H1 (cell line): ENCODE results near the gene KBTBD2. TPM values are rescaled to one million over a fixed set of nuclear protein-coding genes. Genes with fewer than 3 reads are reported as not detected.

Source experiments
- CTCF ChIA-PET: fragments of 300-600 bp; sonication (Branson Sonifier 250); formaldehyde crosslinking; loops from one replicate; lab custom pipeline; 2021; ENCODE audit not compliant: partially characterized antibody; lab: Charles Lee
- POLR2A ChIA-PET: fragments of 300-600 bp; sonication (Branson Sonifier 250); formaldehyde crosslinking; loops from one replicate; lab custom pipeline; 2021; ENCODE audit warnings: inconsistent platforms; ENCODE audit not compliant: partially characterized antibody; lab: Charles Lee
- DNase-seq, 2 experiments: peaks; one replicate each; pipeline versions ENCODE4 v3.0.0 to v3.0.0-alpha.2; 2010 to 2022; ENCODE audit warnings: low spot score in 2 of 2, low read depth in 1 of 2, mixed read lengths in 1 of 2
- FAIRE-seq: peaks from 2 replicates; lab custom pipeline; 2011; peaks lifted over from hg19 to GRCh38; lab: Jason Lieb, UNC
- H2AFZ ChIP-seq: 2 replicates; pipeline ENCODE4 v1.8.1; 2012; ENCODE audit warnings: low read length, inconsistent platforms
- H2AK5ac ChIP-seq: 2 replicates; pipeline ENCODE4 v1.6.1; 2013; ENCODE audit warnings: low read depth, low read length
- H2BK120ac ChIP-seq: replicated peaks from 2 replicates; pipeline ENCODE3; 2013; ENCODE audit warnings: low read depth, low read length, inconsistent platforms
- H2BK12ac ChIP-seq: 2 replicates; pipeline ENCODE4 v1.6.1; 2013; ENCODE audit warnings: low read depth, low read length
- H2BK15ac ChIP-seq: 2 replicates; pipeline ENCODE4 v1.6.1; 2013; ENCODE audit warnings: low read length
- H2BK20ac ChIP-seq: 2 replicates; pipeline ENCODE4 v1.6.1; 2013; ENCODE audit warnings: low read length
- H2BK5ac ChIP-seq: 2 replicates; pipeline ENCODE4 v1.6.1; 2013; ENCODE audit warnings: low read depth, low read length
- H3K14ac ChIP-seq: 2 replicates; pipeline ENCODE4 v1.6.1; 2013; ENCODE audit warnings: inconsistent platforms; ENCODE audit not compliant: insufficient read length
- H3K18ac ChIP-seq: 2 replicates; pipeline ENCODE4 v1.6.1; 2013; ENCODE audit warnings: low read length; ENCODE audit errors: extremely low read depth
- H3K23ac ChIP-seq: 2 replicates; pipeline ENCODE4 v1.6.1; 2013; ENCODE audit warnings: inconsistent platforms; ENCODE audit not compliant: insufficient read length
- H3K23me2 ChIP-seq: 2 replicates; pipeline ENCODE4 v1.6.1; 2013; ENCODE audit warnings: low read depth, low read length
- H3K27ac ChIP-seq: 2 replicates; pipeline ENCODE4 v1.6.1; 2011; ENCODE audit warnings: low read depth, low read length, inconsistent platforms
- H3K27me3 ChIP-seq, 4 experiments: replicated peaks in 1 of 4; 1 replicate in 1 of 4; 2 replicates in 3 of 4; pipeline versions ENCODE4 v1.6.1 to v1.8.1; 2011 to 2013; ENCODE audit warnings: low read length in 3 of 4, mild to moderate bottlenecking in 3 of 4, inconsistent platforms in 2 of 4, mixed read lengths in 2 of 4, moderate library complexity in 1 of 4; ENCODE audit not compliant: control insufficient read depth in 3 of 4, insufficient read depth in 3 of 4; ENCODE audit errors: extremely low read depth in 1 of 4
- H3K36me3 ChIP-seq, 4 experiments: 2 replicates each; pipeline versions ENCODE4 v1.6.1 to v1.8.1; 2011 to 2013; ENCODE audit warnings: mild to moderate bottlenecking in 4 of 4, low read length in 3 of 4, moderate library complexity in 2 of 4, control low read depth in 1 of 4, inconsistent platforms in 1 of 4; ENCODE audit not compliant: insufficient read depth in 4 of 4, control insufficient read depth in 2 of 4
- H3K4ac ChIP-seq: replicated peaks from 2 replicates; pipeline ENCODE3; 2013; ENCODE audit warnings: low read length, low read depth, mixed read lengths, inconsistent platforms; ENCODE audit not compliant: insufficient read length
- H3K4me1 ChIP-seq, 4 experiments: replicated peaks in 1 of 4; 1 replicate in 1 of 4; 2 replicates in 3 of 4; pipeline versions ENCODE4 v1.6.1 to v1.8.1; 2011 to 2013; ENCODE audit warnings: low read length in 3 of 4, inconsistent platforms in 2 of 4, mixed read lengths in 1 of 4; ENCODE audit not compliant: insufficient read depth in 4 of 4, control insufficient read depth in 3 of 4
- H3K4me2 ChIP-seq, 2 experiments: 2 replicates each; pipeline versions ENCODE4 v1.6.1 to v1.8.1; 2011 to 2013; ENCODE audit warnings: low read depth in 2 of 2, low read length in 2 of 2, control low read depth in 1 of 2, inconsistent platforms in 1 of 2, mild to moderate bottlenecking in 1 of 2; ENCODE audit not compliant: insufficient read depth in 1 of 2
- H3K4me3 ChIP-seq, 4 experiments: fragments of 200-600, 300-600 bp in 1 of 4; sonication (generic), shearing (Covaris generic), sonication (Bioruptor Twin) in 1 of 4; 2 replicates each; pipeline versions ENCODE4 v1.5.1 to v1.8.1; 2011 to 2016; ENCODE audit warnings: low read length in 4 of 4, low read depth in 3 of 4, control low read depth in 2 of 4, inconsistent platforms in 2 of 4, mild to moderate bottlenecking in 2 of 4, mixed read lengths in 1 of 4, moderate library complexity in 1 of 4; ENCODE audit not compliant: insufficient read depth in 2 of 4; ENCODE audit errors: extremely low read depth in 1 of 4
- H3K56ac ChIP-seq: replicated peaks from 2 replicates; pipeline ENCODE3; 2013; ENCODE audit warnings: low read depth, mild to moderate bottlenecking, mixed read lengths, low read length, inconsistent platforms; ENCODE audit not compliant: insufficient read length
- H3K79me1 ChIP-seq: 2 replicates; pipeline ENCODE4 v1.6.1; 2013; ENCODE audit warnings: low read depth, low read length, control low read depth
- H3K79me2 ChIP-seq, 2 experiments: 2 replicates each; pipeline versions ENCODE4 v1.6.1 to v1.8.1; 2012 to 2013; ENCODE audit warnings: low read length in 2 of 2, mild to moderate bottlenecking in 2 of 2, inconsistent platforms in 1 of 2; ENCODE audit not compliant: insufficient read depth in 2 of 2, control insufficient read depth in 1 of 2
- H3K9ac ChIP-seq, 4 experiments: replicated peaks in 1 of 4; 1 replicate in 1 of 4; 2 replicates in 3 of 4; pipeline versions ENCODE4 v1.6.1 to v1.8.1; 2011 to 2013; ENCODE audit warnings: low read depth in 3 of 4, low read length in 3 of 4, control low read depth in 2 of 4, mild to moderate bottlenecking in 2 of 4, moderate library complexity in 2 of 4, inconsistent platforms in 1 of 4; ENCODE audit errors: extremely low read depth in 1 of 4
- H3K9me3 ChIP-seq, 2 experiments: 2 replicates each; pipeline versions ENCODE4 v1.6.1 to v1.8.1; 2012 to 2013; ENCODE audit warnings: mild to moderate bottlenecking in 2 of 2, moderate library complexity in 2 of 2, control low read depth in 1 of 2, inconsistent platforms in 1 of 2, low read depth in 1 of 2, low read length in 1 of 2, mixed read lengths in 1 of 2; ENCODE audit not compliant: insufficient read depth in 2 of 2
- H4K20me1 ChIP-seq, 2 experiments: replicated peaks in 1 of 2; 2 replicates each; pipeline versions ENCODE3 to v1.8.1; 2011 to 2013; ENCODE audit warnings: inconsistent platforms in 2 of 2, low read length in 2 of 2, mild to moderate bottlenecking in 1 of 2; ENCODE audit not compliant: insufficient read depth in 2 of 2, control insufficient read depth in 1 of 2
- H4K5ac ChIP-seq: 2 replicates; pipeline ENCODE4 v1.6.1; 2013; ENCODE audit warnings: low read length, low read depth, mixed read lengths, inconsistent platforms; ENCODE audit not compliant: insufficient read length
- H4K8ac ChIP-seq: 2 replicates; pipeline ENCODE4 v1.8.0; 2013; ENCODE audit warnings: mild to moderate bottlenecking, moderate library complexity, low read length, inconsistent platforms; ENCODE audit not compliant: insufficient read depth; ENCODE audit errors: extremely low read depth
- H4K91ac ChIP-seq: replicated peaks from 2 replicates; pipeline ENCODE3; 2013; ENCODE audit warnings: low read length, mixed read lengths, inconsistent platforms; ENCODE audit not compliant: insufficient read length
- BCL11A ChIP-seq, 2 experiments: IDR thresholded peaks; one replicate each; pipeline ENCODE4 v1.6.1; 2011; ENCODE audit warnings: low read depth in 2 of 2, low read length in 2 of 2, mild to moderate bottlenecking in 2 of 2
- CBX8 ChIP-seq: fragments of 300-800, 300-1000 bp; sonication (generic); IDR thresholded peaks from 2 replicates; pipeline ENCODE4 v1.7.1; 2016; ENCODE audit warnings: low read depth, low read length, borderline replicate concordance
- CREB1 ChIP-seq: IDR thresholded peaks from 2 replicates; pipeline ENCODE4 v1.6.1; 2012; ENCODE audit warnings: inconsistent platforms
- GABPA ChIP-seq: IDR thresholded peaks from 2 replicates; pipeline ENCODE4 v1.6.1; 2011; ENCODE audit warnings: mild to moderate bottlenecking, low read length, moderate library complexity, borderline replicate concordance; ENCODE audit not compliant: insufficient read depth
- KDM1A ChIP-seq: fragments of 200-600, 300-600 bp; sonication (generic); IDR thresholded peaks from 2 replicates; pipeline ENCODE4 v1.7.1; 2016; ENCODE audit warnings: mild to moderate bottlenecking, low read length, borderline replicate concordance
- KDM5A ChIP-seq: fragments of 200-600 bp; IDR thresholded peaks from 2 replicates; pipeline ENCODE4 v1.7.1; 2012; ENCODE audit warnings: mild to moderate bottlenecking, low read length, inconsistent platforms, mixed read lengths
- RFX5 ChIP-seq: IDR thresholded peaks from 2 replicates; pipeline ENCODE4 v1.6.1; 2011; ENCODE audit warnings: low read depth, low read length, improper control_type of control experiment, borderline replicate concordance
- RXRA ChIP-seq: IDR thresholded peaks from 2 replicates; pipeline ENCODE4 v1.6.1; 2011; ENCODE audit warnings: low read depth, mild to moderate bottlenecking, low read length, moderate library complexity; ENCODE audit not compliant: insufficient read depth
- SIRT6 ChIP-seq: IDR thresholded peaks from one replicate; pipeline ENCODE4 v1.7.1; 2012; ENCODE audit warnings: low read length, inconsistent platforms
- TBP ChIP-seq: IDR thresholded peaks from 2 replicates; pipeline ENCODE4 v1.6.1; 2011; ENCODE audit warnings: low read depth, low read length, improper control_type of control experiment
- TCF12 ChIP-seq: IDR thresholded peaks from 2 replicates; pipeline ENCODE4 v1.6.1; 2011; ENCODE audit warnings: low read depth, mild to moderate bottlenecking, low read length
- WGBS, 2 experiments: shearing (Covaris generic) in 1 of 2; methylation state at CpG; one replicate each; pipeline versions ENCODE4 v1.1.6 to v1.1.7; 2013 to 2015; ENCODE audit warnings: low lambda C conversion rate in 2 of 2, mixed read lengths in 2 of 2, inconsistent platforms in 1 of 2, low coverage in 1 of 2, missing lambda C conversion rate in 1 of 2; ENCODE audit not compliant: insufficient replicate concordance in 2 of 2, insufficient coverage in 1 of 2, insufficient read length in 1 of 2; ENCODE audit errors: extremely low coverage in 1 of 2, missing lambda C conversion rate in 1 of 2; 5-methylcytosine and 5-hydroxymethylcytosine counted together
- polyA plus RNA-seq, 7 experiments: library from polyadenylated mRNA; depleted of rRNA in 3 of 7; stranded (reverse) in 5 of 7; unstranded in 2 of 7; fragments of >200 nt in 5 of 7; fragments of 200-250 nt in 2 of 7; gene quantifications; 1 replicate in 5 of 7; 2 replicates in 1 of 7; 4 replicates in 1 of 7; pipeline versions ENCODE4 v1.2.1 to v1.2.3, GENCODE V29; 2011 to 2013; ENCODE audit warnings: missing spikeins in 2 of 7, mixed read lengths in 2 of 7
- total RNA-seq: library from RNA; stranded (reverse); fragmentation: NEBNext Ultra II Directional; extraction: Animal tissue kit (Norgen Biotek cat#: 25700); gene quantifications from 2 replicates; pipeline ENCODE4 v1.2.1, GENCODE V29; 2021
- TF ChIP-seq, protein P1 (sequence below): IDR thresholded peaks from 2 replicates; pipeline ENCODE4 v1.6.1; 2012; ENCODE audit warnings: low read length, inconsistent platforms
- TF ChIP-seq, protein P2 (sequence below): IDR thresholded peaks from 2 replicates; pipeline ENCODE4 v1.6.1; 2011; ENCODE audit warnings: low read depth, mild to moderate bottlenecking, low read length; ENCODE audit not compliant: insufficient read depth

The KBTBD2 gene
- total and polyA plus RNA-seq, 2 of the 8 experiments (the other 6 are each of a cell fraction or from before 2014, with no cell fraction given), result 13.1 to 25.7 TPM

DNA sequence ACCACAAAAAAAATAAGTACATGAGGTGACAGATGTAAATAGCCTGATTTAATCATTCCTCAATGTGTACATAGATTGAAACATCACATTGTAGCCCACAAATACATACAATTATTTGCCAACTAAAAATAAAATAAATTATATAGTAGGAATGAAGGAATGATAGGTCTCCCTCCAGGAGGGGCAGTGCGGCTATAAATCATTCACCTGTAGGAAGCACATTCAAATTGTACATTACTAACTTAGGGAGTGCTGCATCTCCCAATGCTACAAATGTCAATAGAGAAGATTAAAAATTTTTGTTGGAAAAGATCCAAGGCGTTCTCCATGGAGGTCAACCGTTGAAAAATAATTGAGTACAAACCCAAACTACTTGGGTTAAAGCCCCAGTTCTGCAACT is 4.2 kb downstream of the KBTBD2 start:
- Histone ChIP-seq H3K9ac (no peak overlapping the region), H3K79me2 (peaks cover 12 to 82% of the 10 kb centered on the region in 2 experiments; a peak in 3 of 4 replicates), H3K56ac (no peak overlapping the region), H4K20me1 (peaks cover 4% of the 10 kb centered on the region in 2 experiments), H4K5ac (no peak overlapping the region), H3K4me1 (peaks cover 3 to 5% (median 3%) of the 10 kb centered on the region in 4 experiments; a peak in 5 of 7 replicates), H3K36me3 (no peaks in the 10 kb centered on the region), H3K27me3 (no peaks in the 10 kb centered on the region), H2BK12ac (no peak overlapping the region), H4K8ac (no peak overlapping the region), H4K91ac (no peak overlapping the region), H3K23ac (no peak overlapping the region), H2BK120ac (no peak overlapping the region), H2BK5ac (no peak overlapping the region), H3K79me1 (no peaks in the 10 kb centered on the region), H2BK15ac (no peak overlapping the region), H3K23me2 (peaks cover 5% of the 10 kb centered on the region), H2AK5ac (no peak overlapping the region), H3K9me3 (no peaks in the 10 kb centered on the region), H3K4me3 (no peak overlapping the region), H2AFZ (no peak overlapping the region), H3K18ac (no peak overlapping the region), H3K4ac (no peak overlapping the region), H3K27ac (no peak overlapping the region), H2BK20ac (no peak overlapping the region), H3K14ac (no peak overlapping the region), H3K4me2 (no peak overlapping the region)
- 93% methylated on average over 3 of the region's 3 CpGs; no CpG with 5 or more reads in 1 of the 2 experiments for WGBS, 2 experiments
- CTCF ChIA-PET, result no interaction called here
- no peak for FAIRE-seq
- POLR2A ChIA-PET, result no interaction called here
- no peak for DNase-seq
- no peak for TF ChIP-seq KDM5A
- no peak for TF ChIP-seq CBX8
- no peak for TF ChIP-seq RFX5
- TF ChIP-seq KDM1A, result no peak
- TF ChIP-seq, protein P1, sequence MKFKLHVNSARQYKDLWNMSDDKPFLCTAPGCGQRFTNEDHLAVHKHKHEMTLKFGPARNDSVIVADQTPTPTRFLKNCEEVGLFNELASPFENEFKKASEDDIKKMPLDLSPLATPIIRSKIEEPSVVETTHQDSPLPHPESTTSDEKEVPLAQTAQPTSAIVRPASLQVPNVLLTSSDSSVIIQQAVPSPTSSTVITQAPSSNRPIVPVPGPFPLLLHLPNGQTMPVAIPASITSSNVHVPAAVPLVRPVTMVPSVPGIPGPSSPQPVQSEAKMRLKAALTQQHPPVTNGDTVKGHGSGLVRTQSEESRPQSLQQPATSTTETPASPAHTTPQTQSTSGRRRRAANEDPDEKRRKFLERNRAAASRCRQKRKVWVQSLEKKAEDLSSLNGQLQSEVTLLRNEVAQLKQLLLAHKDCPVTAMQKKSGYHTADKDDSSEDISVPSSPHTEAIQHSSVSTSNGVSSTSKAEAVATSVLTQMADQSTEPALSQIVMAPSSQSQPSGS, result no peak
- TF ChIP-seq, protein P2, sequence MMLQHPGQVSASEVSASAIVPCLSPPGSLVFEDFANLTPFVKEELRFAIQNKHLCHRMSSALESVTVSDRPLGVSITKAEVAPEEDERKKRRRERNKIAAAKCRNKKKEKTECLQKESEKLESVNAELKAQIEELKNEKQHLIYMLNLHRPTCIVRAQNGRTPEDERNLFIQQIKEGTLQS, result no peak
- TF ChIP-seq SIRT6, result no peak
- no peak for TF ChIP-seq TCF12
- TF ChIP-seq CREB1, result no peak
- no peak for TF ChIP-seq BCL11A (IDR thresholded peaks at IDR 0.05; ENCODE audit: low read depth in 2 of 2, low read length in 2 of 2)
- TF ChIP-seq GABPA, result no peak
- TF ChIP-seq RXRA, result no peak
- TF ChIP-seq TBP, result no peak
